GM12865 (cell line): Measurements from ENCODE around the gene NQO1.

Experiments
- DNase-seq: peaks from one replicate; pipeline ENCODE4 v3.0.0; 2010; ENCODE audit warnings: low read depth
- H3K4me3 ChIP-seq: 2 replicates; pipeline ENCODE4 v1.5.1; 2011; ENCODE audit warnings: mild to moderate bottlenecking, low read depth, low read length, control low read depth
- CTCF ChIP-seq: IDR thresholded peaks from 2 replicates; pipeline ENCODE4 v1.5.1; 2011; ENCODE audit warnings: low read length, control low read depth, low read depth, inconsistent platforms; ENCODE audit not compliant: insufficient read depth; ENCODE audit errors: missing control alignments

NQO1 gene

DNA sequence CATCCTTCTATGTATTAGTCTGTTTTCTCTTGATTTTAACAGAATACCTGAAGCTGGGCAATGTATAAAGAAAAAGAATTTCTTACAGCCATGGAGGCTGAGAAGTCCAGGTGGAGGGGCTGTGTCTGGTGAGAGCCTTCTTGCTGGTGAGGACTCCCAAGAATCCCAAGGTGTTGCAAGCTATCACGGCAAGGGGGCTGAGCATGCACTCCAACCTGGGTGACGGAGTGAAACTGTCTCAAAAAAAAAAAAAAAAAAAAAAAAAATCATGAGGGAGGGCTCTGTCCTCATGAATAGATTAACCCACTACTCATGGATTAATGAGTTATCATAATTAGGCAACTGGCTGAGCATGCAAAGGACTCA is 19.4 kb downstream of the NQO1 start:
- H3K4me3 ChIP-seq = no peak overlapping the region
- no peak for TF ChIP-seq CTCF
- no peak for DNase-seq

GRCh38 chr16:69706256-69706974 is 19.9 kb downstream of the NQO1 start:
- TF ChIP-seq CTCF = no peak
- H3K4me3 ChIP-seq = no peak overlapping the region
- DNase-seq = no peak

DNA sequence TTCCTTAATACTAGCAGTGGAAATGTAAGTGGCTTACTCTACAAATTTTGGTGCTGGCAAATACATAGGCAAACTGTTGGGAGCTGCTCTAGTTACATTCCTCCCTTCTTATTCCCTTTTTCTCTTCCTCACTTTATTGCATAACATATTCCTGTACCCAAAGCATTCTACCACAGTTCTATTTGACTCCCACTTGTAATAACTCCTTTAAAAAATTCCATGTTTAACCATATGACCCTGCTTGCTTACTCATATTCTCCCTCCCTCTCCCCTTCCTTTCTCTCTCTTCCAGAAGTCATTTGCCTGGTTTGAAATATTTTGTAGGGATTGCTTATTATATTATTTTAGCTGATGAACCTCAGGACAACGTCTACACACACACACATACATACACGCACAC is 22.7 kb downstream of the NQO1 start:
- no peak overlapping the region for H3K4me3 ChIP-seq
- DNase-seq = no peak
- TF ChIP-seq CTCF = no peak

DNA sequence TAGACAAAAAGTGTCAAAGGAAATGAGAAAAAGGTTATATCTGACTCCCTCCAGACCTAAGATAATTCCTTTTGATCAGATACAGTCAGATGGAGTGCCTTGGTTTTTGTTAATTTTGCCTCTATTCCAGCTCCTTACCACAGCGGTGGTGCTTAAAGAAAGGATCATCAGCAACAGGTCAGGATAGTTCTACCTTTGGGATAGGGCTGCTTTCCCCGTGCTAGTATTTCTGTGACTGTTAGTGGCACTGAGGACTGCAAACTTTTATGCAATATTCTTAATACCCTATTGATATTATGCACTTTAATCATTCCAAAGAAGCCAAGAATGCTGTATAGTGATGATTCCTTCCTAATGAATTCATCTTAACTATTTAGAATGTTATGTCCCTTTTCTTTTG is 24.5 kb downstream of the NQO1 start:
- H3K4me3 ChIP-seq = no peak overlapping the region
- DNase-seq = no peak
- TF ChIP-seq CTCF = no peak

- DNase-seq = no peak
- H3K4me3 ChIP-seq = no peak overlapping the region
- TF ChIP-seq CTCF = no peak
Measured at GRCh38 chr16:69701452-69701851, 24.9 kb downstream of the NQO1 start.

- no peak for DNase-seq
- no peak for TF ChIP-seq CTCF
- no peak overlapping the region for H3K4me3 ChIP-seq
Measured at GRCh38 chr16:69699915-69700314, 26.4 kb downstream of the NQO1 start.

- no peak overlapping the region for H3K4me3 ChIP-seq
Measured at GRCh38 chr16:69698404-69698803, 28.0 kb downstream of the NQO1 start.

More at GRCh38 chr16:69698404-69698803, 28.0 kb downstream of the NQO1 start:
- TF ChIP-seq CTCF = no peak
- DNase-seq = no peak
